Endothelial cell of coronary artery (primary cell): ENCODE results near the gene OR10G2. TPM values are rescaled to one million over a fixed set of nuclear protein-coding genes. Genes with fewer than 3 reads are reported as not detected.

ENCODE experiments used
- total RNA-seq: library from RNA; depleted of rRNA; stranded (reverse); fragments of >200 nt; gene quantifications from 2 replicates; pipeline ENCODE4 v1.2.3, GENCODE V29; 2014

OR10G2 gene
- not detected in 2 replicates for total RNA-seq

DNA sequence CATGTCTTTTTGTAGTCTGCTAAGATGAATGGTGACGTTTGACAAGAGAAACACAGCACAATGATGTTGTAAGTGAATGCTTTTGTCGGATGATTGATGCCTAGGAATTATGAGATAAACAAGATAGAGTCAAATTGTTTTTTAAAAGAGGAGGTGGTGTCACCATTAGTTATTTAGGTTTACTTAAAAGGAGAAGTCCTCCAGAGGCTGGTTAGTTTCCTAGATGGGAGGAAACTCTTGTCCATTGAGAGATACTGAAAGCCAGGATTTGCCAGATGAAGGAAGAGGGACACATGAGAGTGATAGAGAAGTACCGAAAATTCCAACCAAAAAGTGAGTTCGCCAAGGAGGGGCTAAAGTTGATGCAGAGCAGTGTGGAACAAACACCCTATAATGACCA lies at the start of gene OR10G2:
Gene OR10G2 (minus strand): TSS at position 101 of the 400 bp plus-strand sequence. CDS start 98 bp downstream, at position 3.

GRCh38 chr14:21673718-21674117 lies 39.0 kb upstream of the OR10G2 start, which contains the start of gene OR4E1:
Gene OR4E1 (minus strand): TSS chr14:21673818. CDS start chr14:21670935, 2,883 bp downstream.

DNA sequence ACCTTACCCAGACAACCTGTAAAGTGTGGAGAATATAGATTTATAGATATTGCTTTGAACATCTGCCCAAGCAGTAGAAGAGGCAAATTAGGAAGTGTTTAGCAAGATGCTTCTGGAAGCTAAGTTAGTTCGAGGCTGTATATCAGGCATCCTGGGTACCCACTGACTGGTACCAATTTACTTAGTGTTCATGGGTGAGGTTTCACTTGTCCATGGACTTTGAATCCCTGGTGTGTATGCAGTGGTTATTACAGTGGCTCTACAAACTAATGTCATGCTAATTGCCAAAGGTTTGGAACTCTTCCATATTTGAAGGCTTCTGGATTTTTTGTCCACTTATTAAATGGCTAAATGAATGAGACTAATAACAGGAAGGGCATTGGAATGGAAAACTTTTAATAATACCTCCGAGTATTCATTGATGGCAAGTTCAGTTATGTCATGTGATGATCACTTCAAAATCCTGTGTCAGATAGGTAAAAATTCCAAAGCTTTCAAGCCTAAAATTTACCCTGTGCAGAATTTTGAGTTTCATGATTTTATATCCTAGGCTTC lies 18.7 kb upstream of the OR10G2 start, which contains the start of gene OR4E2:
Gene OR4E2 (plus strand): TSS at position 505 of the 555 bp plus-strand sequence. CDS start 11,248 bp downstream, outside the sequence.

Other genes starting within 250 kb of the OR10G2 start
- gene CHD8, start 178.8 kb downstream of the OR10G2 start, total RNA-seq = 48.8 and 54.2 TPM in 2 replicates
- 24.5 and 27.8 TPM in 2 replicates for gene RAB2B, start 158.0 kb downstream of the OR10G2 start, total RNA-seq
- 19.5 and 25.4 TPM in 2 replicates for gene TOX4, start 157.7 kb downstream of the OR10G2 start, total RNA-seq
- 57.4 and 68.4 TPM in 2 replicates for gene METTL3, start 123.6 kb downstream of the OR10G2 start, total RNA-seq
- 0.45 and 1.5 TPM in 2 replicates for gene SALL2, start 108.6 kb downstream of the OR10G2 start, total RNA-seq
- not detected in 2 replicates for gene OR10G3, start 54.9 kb downstream of the OR10G2 start, total RNA-seq
- not detected in 2 replicates for gene OR4E2, start 18.9 kb upstream of the OR10G2 start, total RNA-seq
- gene OR4E1, start 38.9 kb upstream of the OR10G2 start, total RNA-seq = not detected in 2 replicates